ENCODE results near the gene TBX5. TPM values are rescaled to one million over a fixed set of nuclear protein-coding genes. Genes with fewer than 3 reads are reported as not detected.

Gene TBX5
- total and polyA plus RNA-seq, 2 donors (not counting 1 experiment from before 2014, with no cell fraction given): not detected

- H3K4me1 ChIP-seq (ENCODE audit: control insufficient read depth in 2 of 2, insufficient read depth in 2 of 2, low read length in 2 of 2): no peaks in the 10 kb centered on the region
- H3K36me3 ChIP-seq (replicated peaks in 1 of 2; ENCODE audit: control extremely low read depth in 1 of 2, control insufficient read depth in 1 of 2, extremely low read depth in 1 of 2, insufficient read depth in 2 of 2, low read length in 1 of 2): no peaks in the 10 kb centered on the region
- H3K9ac ChIP-seq (ENCODE audit: low read length): no peak overlapping the region
- no peak overlapping the region for H2AFZ ChIP-seq (ENCODE audit: insufficient read depth, low read depth, low read length, poor library complexity, severe bottlenecking)
- peaks cover 2% of the 10 kb centered on the region for H3K9me3 Mint-ChIP-seq (ENCODE audit: insufficient read depth)
- H3K27ac Mint-ChIP-seq: no peak overlapping the region
- WGBS (ENCODE audit: insufficient coverage): 100% methylated on average over 2 of the region's 8 CpGs
- DNase-seq: no peak
- no peak for ATAC-seq (ENCODE audit: low read depth)
- H3K4me1 Mint-ChIP-seq: no peaks in the 10 kb centered on the region
- no peak overlapping the region for H3K27ac ChIP-seq (ENCODE audit: low read length in 2 of 2)
- no peak overlapping the region for H3K4me2 ChIP-seq (replicated peaks; ENCODE audit: low read depth, low read length, poor library complexity, severe bottlenecking)
- peaks cover 0 to 12% (median 2%) of the 10 kb centered on the region in 3 donors for H3K9me3 ChIP-seq (ENCODE audit: control extremely low read depth in 1 of 3, control insufficient read depth in 2 of 3, insufficient read depth in 1 of 3, low read length in 2 of 3)
- no peak overlapping the region for H3K4me3 ChIP-seq (ENCODE audit: control extremely low read depth in 1 of 5, extremely low read depth in 1 of 5, insufficient read depth in 1 of 5, low read depth in 2 of 5, low read length in 4 of 5)
- H3K27me3 Mint-ChIP-seq: peaks cover 4% of the 10 kb centered on the region
- H3K79me2 ChIP-seq (ENCODE audit: control insufficient read depth, insufficient read depth, low read length): no peaks in the 10 kb centered on the region
- CTCF ChIA-PET: no interaction called here
- H3K27me3 ChIP-seq (replicated peaks in 1 of 4; ENCODE audit: control extremely low read depth in 1 of 4, control insufficient read depth in 3 of 4, insufficient read depth in 4 of 4, low read length in 3 of 4): no peaks in the 10 kb centered on the region
- H4K20me1 ChIP-seq (ENCODE audit: control insufficient read depth, insufficient read depth, low read length, poor library complexity, severe bottlenecking): no peaks in the 10 kb centered on the region
- TF ChIP-seq, protein P1, sequence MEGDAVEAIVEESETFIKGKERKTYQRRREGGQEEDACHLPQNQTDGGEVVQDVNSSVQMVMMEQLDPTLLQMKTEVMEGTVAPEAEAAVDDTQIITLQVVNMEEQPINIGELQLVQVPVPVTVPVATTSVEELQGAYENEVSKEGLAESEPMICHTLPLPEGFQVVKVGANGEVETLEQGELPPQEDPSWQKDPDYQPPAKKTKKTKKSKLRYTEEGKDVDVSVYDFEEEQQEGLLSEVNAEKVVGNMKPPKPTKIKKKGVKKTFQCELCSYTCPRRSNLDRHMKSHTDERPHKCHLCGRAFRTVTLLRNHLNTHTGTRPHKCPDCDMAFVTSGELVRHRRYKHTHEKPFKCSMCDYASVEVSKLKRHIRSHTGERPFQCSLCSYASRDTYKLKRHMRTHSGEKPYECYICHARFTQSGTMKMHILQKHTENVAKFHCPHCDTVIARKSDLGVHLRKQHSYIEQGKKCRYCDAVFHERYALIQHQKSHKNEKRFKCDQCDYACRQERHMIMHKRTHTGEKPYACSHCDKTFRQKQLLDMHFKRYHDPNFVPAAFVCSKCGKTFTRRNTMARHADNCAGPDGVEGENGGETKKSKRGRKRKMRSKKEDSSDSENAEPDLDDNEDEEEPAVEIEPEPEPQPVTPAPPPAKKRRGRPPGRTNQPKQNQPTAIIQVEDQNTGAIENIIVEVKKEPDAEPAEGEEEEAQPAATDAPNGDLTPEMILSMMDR (IDR thresholded peaks at IDR 0.05): no peak
- TF ChIP-seq EZH2 (IDR thresholded peaks at IDR 0.05; ENCODE audit: borderline replicate concordance, insufficient read depth, low read depth, low read length, poor library complexity, severe bottlenecking): no peak
- intact Hi-C loops (cut with micrococcal nuclease): no loop called here
- POLR2A ChIA-PET: no interaction called here
- no peak overlapping the region for H3K4me3 Mint-ChIP-seq
Observed at GRCh38 chr12:114368685-114369452, 37.1 kb downstream of the TBX5 start.

- ATAC-seq (ENCODE audit: low read depth) (no peak), DNase-seq (no peak)
- Histone ChIP-seq H3K4me2 (replicated peaks; ENCODE audit: low read depth, low read length, poor library complexity, severe bottlenecking) (no peak overlapping the region), H3K27ac (ENCODE audit: low read length in 2 of 2) (no peak overlapping the region), H3K4me1 (ENCODE audit: control insufficient read depth in 2 of 2, insufficient read depth in 2 of 2, low read length in 2 of 2) (no peaks in the 10 kb centered on the region), H3K9me3 (ENCODE audit: control extremely low read depth in 1 of 3, control insufficient read depth in 2 of 3, insufficient read depth in 1 of 3, low read length in 2 of 3) (peaks cover 0 to 4% (median 2%) of the 10 kb centered on the region in 3 donors), H3K79me2 (ENCODE audit: control insufficient read depth, insufficient read depth, low read length) (no peaks in the 10 kb centered on the region), H3K4me3 (ENCODE audit: control extremely low read depth in 1 of 5, extremely low read depth in 1 of 5, insufficient read depth in 1 of 5, low read depth in 2 of 5, low read length in 4 of 5) (no peak overlapping the region), H3K27me3 (replicated peaks in 1 of 4; ENCODE audit: control extremely low read depth in 1 of 4, control insufficient read depth in 3 of 4, insufficient read depth in 4 of 4, low read length in 3 of 4) (no peaks in the 10 kb centered on the region), H3K36me3 (replicated peaks in 1 of 2; ENCODE audit: control extremely low read depth in 1 of 2, control insufficient read depth in 1 of 2, extremely low read depth in 1 of 2, insufficient read depth in 2 of 2, low read length in 1 of 2) (no peaks in the 10 kb centered on the region), H3K9ac (ENCODE audit: low read length) (no peak overlapping the region), H2AFZ (ENCODE audit: insufficient read depth, low read depth, low read length, poor library complexity, severe bottlenecking) (no peak overlapping the region), H4K20me1 (ENCODE audit: control insufficient read depth, insufficient read depth, low read length, poor library complexity, severe bottlenecking) (no peaks in the 10 kb centered on the region)
- intact Hi-C loops (cut with micrococcal nuclease): no loop called here
- 83% methylated on average over 2 of the region's 4 CpGs for WGBS (ENCODE audit: insufficient coverage)
- Mint-ChIP-seq H3K4me3 (no peak overlapping the region), H3K27me3 (peaks cover 15% of the 10 kb centered on the region), H3K4me1 (no peaks in the 10 kb centered on the region), H3K9me3 (ENCODE audit: insufficient read depth) (peaks cover 2% of the 10 kb centered on the region), H3K27ac (no peak overlapping the region)
- ChIA-PET POLR2A (no interaction called here), CTCF (no interaction called here)
- TF ChIP-seq EZH2 (IDR thresholded peaks at IDR 0.05; ENCODE audit: borderline replicate concordance, insufficient read depth, low read depth, low read length, poor library complexity, severe bottlenecking): no peak
- TF ChIP-seq, protein P1 (IDR thresholded peaks at IDR 0.05): no peak
Observed at GRCh38 chr12:114361992-114362391, 44.0 kb downstream of the TBX5 start.

All from B cell (primary cell).